HG03025 (cell line): ENCODE data around the gene HOXB1.
"Not testable (repeated sequence)": the region's sequence is repeated elsewhere in the genome, so short reads cannot be mapped to it uniquely, and the experiment has no call there.

Experiments used
- ATAC-seq: cut with Tn5 transposase; IDR thresholded peaks from one replicate; pipeline ENCODE4 v1.9.1; 2021; ENCODE audit warnings: mild to moderate bottlenecking, moderate library complexity; ENCODE audit not compliant: unreplicated experiment, low FRiP score

HOXB1 gene

GRCh38 chr17:48544349-48545021, 13.7 kb upstream of the HOXB1 start:
- no peak for ATAC-seq

- ATAC-seq = no peak
These were observed 13.1 kb upstream of the HOXB1 start for GRCh38 chr17:48543854-48544348.

GRCh38 chr17:48543107-48543853, 12.5 kb upstream of the HOXB1 start:
- ATAC-seq = no peak

- ATAC-seq = no peak
These were observed 11.9 kb upstream of the HOXB1 start for GRCh38 chr17:48542698-48543106.

GRCh38 chr17:48542114-48542656, 11.4 kb upstream of the HOXB1 start:
- ATAC-seq = no peak

GRCh38 chr17:48541577-48542113, 10.8 kb upstream of the HOXB1 start:
- ATAC-seq = no peak

- no peak for ATAC-seq
These were observed 10.3 kb upstream of the HOXB1 start for GRCh38 chr17:48541036-48541576.

- no peak for ATAC-seq
These were observed 9.4 kb upstream of the HOXB1 start for GRCh38 chr17:48540213-48540612.

- no peak for ATAC-seq
These were observed 8.4 kb upstream of the HOXB1 start for GRCh38 chr17:48539177-48539576.

- no peak for ATAC-seq
These were observed 6.5 kb upstream of the HOXB1 start for GRCh38 chr17:48537316-48537715.

GRCh38 chr17:48535793-48536559, 5.2 kb upstream of the HOXB1 start:
- not testable (repeated sequence) for ATAC-seq

GRCh38 chr17:48532261-48532660, 1.4 kb upstream of the HOXB1 start:
- ATAC-seq = no peak

- no peak for ATAC-seq
These were observed 464 bp downstream of the HOXB1 start for GRCh38 chr17:48530208-48530886.

GRCh38 chr17:48529683-48530009, 1.2 kb downstream of the HOXB1 start:
- ATAC-seq = no peak

GRCh38 chr17:48528936-48529682, 1.7 kb downstream of the HOXB1 start:
- ATAC-seq = no peak

- no peak for ATAC-seq
These were observed 2.5 kb downstream of the HOXB1 start for GRCh38 chr17:48528153-48528935.

- no peak for ATAC-seq
These were observed 3.3 kb downstream of the HOXB1 start for GRCh38 chr17:48527547-48527932.
